Fibroblast of skin of left quadriceps (primary cell): ENCODE results near the gene IL16.

Source experiments
- DNase-seq, 2 experiments: peaks; one replicate each; pipeline ENCODE4 v3.0.0-alpha.2; 2013; ENCODE audit warnings: low read depth in 2 of 2

IL16 gene

DNA sequence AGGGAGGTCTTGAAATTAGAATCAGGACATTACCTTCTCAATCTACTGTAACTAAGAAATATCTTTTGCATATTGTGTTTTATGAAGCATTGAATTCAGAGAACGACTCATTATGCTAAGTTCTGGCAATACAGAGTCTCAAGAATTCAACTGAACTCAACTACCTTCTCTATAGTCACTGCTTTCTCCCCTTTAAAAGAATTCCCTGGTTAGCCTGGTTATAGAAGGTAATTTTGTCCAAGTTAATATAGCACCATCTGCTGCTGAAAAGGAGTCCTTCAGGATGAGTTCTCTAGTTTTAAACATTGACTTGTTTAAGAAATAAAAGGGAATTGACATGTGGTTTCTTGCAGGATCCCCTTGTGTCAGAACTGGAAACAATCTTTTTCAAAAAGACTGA lies 60.2 kb downstream of the IL16 start:
- DNase-seq = no peak

- no peak for DNase-seq
These were observed 60.8 kb downstream of the IL16 start for GRCh38 chr15:81257435-81257834.

DNA sequence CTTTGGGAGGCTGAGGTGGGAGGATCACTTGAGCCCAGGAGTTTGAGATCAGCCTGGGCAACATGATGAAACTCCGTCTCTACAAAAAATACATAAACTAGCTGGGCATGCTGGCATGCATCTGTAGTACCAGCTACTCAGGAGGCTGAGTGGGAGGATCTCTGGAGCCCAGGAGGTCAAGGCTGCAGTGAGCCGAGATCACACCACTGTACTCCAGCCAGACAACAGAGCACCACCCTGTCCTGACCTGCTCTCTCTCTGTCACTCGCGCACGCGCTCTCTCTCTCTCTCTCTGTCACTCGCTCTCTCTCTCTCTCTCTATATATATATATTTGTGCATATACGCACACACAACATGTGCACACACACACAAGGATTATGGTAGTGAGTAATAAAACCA lies 61.8 kb downstream of the IL16 start:
- DNase-seq = no peak

GRCh38 chr15:81259760-81260298 lies 63.1 kb downstream of the IL16 start:
- no peak for DNase-seq

DNA sequence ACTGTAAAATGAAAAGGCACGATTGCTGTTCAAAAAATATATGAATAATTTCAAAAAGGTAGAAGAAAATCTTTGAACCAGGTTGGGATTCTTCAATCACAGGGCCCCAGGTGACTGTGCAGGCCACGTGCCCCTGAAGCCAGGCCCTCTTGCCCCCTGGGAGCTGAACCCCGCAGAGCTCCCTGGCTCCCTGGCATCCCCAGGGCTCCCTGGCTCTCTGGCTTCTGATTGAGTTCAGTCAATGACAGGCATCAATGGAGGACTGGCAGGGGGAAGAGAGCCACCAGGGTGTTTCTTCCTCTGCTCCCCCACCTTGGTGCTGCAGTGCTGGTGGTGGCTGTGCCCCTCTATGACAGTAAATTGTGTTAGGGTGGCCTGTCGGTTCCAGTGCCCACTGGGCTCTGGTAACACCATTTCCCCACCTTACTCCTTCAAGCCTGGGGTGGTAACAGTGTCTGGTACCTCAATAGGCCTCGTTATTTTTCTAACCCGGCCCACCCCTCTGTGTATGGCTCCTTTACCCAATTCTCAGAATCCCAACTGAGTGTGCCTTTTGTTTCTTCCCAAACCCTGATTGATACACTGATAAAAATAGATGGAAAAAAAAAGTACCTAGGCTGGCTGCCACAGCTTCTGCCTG lies 64.6 kb downstream of the IL16 start:
- DNase-seq = no peak

GRCh38 chr15:81263477-81263876 lies 66.8 kb downstream of the IL16 start:
- DNase-seq = no peak

- DNase-seq = no peak
These were observed 67.6 kb downstream of the IL16 start for GRCh38 chr15:81264072-81264857.

DNA sequence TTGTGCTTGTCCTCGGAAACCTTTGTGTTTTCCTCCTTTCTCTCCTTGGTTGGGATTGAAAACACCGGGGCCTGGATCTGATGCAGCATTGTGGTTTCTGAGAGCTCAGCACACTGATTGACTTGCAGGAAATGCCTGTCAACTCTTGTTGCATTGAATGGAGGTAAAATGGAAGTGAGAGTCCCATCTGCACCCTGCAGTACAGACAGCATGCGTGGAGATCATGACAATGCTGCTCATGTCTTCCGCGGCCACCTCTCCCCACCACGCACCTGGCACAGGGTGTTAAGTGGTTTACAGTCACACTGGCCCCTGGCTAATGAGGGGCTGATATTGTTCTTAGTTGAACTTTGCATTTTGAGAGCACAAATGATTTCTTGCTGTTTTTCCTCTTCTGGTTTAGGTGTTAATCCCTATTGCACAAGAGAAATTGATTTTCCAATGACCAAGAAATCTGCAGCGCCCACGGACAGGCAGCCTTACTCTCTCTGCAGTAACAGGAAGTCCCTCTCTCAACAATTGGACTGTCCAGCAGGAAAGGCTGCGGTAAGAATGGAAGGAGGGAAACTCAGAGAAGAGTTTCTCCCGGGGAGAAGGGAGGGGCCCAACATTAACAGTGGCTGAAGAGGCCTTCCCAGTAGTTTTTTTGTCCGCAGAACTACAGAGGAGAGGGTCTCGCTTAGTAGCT lies 68.7 kb downstream of the IL16 start:
- DNase-seq = no peak

DNA sequence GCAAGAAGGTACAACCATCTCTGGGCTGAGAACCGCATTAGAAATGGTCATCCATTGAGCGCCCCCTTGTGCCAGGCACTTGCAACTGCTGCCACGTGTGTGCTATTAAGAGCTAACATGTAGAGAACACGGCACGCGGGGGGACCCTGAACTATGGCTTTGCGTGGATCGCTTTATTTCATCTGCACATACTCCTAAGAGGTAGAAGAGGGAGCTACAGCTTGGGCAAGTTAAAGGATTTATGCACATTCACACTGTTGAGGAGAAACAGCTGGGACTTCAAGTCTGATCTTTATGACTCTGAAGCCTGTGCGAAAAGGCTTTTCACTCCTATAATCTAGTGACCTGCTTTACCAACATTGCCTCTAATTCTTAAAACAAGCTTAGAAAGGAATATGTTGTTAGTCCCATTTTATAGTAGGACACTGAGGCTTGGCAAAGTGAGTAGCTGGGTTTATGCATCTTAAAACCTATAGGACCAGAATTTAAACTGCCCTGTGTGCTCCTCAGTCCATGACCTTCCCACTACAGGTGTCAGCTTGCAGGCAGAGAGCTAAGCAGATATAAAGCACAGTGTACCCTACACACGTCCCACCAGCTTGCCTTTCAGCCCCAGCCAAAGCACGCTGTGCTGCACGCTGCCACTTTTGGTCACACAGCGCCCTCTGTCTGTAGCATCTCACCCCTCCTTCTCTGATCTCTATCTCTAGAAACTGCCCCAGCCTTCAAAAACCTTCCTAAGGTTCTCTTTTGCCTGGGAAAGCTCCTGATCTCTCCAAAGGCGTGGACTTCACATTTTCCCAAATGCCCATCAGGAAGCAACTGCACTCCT lies 69.5 kb downstream of the IL16 start:
- DNase-seq = peak; percentile 55 to 59

- DNase-seq = no peak
These were observed 71.7 kb downstream of the IL16 start for GRCh38 chr15:81268340-81268739.

- DNase-seq = no peak
These were observed 72.4 kb downstream of the IL16 start for GRCh38 chr15:81268881-81269601.

DNA sequence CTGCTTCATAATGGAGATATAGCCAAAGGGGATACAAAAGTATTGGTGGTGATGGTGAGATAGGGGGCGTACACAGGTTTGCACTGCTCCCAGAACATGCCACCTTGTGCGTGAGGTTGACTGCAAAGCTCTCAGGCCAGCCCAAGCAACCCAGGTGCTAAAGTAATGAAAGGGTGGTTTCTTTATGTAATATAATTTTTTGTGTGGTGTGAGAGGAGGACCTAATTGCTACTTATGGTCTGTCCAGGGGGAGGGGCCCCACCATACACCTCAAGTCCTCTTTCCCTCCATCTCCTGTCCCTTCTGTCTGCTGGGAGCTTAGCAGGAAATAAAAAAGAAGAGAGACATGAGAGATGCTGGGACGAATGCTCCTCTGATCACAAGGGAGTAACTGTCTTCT lies 73.5 kb downstream of the IL16 start:
- DNase-seq = no peak

- peak; percentile 58 to 59 for DNase-seq
These were observed 74.3 kb downstream of the IL16 start for GRCh38 chr15:81270781-81271491.

DNA sequence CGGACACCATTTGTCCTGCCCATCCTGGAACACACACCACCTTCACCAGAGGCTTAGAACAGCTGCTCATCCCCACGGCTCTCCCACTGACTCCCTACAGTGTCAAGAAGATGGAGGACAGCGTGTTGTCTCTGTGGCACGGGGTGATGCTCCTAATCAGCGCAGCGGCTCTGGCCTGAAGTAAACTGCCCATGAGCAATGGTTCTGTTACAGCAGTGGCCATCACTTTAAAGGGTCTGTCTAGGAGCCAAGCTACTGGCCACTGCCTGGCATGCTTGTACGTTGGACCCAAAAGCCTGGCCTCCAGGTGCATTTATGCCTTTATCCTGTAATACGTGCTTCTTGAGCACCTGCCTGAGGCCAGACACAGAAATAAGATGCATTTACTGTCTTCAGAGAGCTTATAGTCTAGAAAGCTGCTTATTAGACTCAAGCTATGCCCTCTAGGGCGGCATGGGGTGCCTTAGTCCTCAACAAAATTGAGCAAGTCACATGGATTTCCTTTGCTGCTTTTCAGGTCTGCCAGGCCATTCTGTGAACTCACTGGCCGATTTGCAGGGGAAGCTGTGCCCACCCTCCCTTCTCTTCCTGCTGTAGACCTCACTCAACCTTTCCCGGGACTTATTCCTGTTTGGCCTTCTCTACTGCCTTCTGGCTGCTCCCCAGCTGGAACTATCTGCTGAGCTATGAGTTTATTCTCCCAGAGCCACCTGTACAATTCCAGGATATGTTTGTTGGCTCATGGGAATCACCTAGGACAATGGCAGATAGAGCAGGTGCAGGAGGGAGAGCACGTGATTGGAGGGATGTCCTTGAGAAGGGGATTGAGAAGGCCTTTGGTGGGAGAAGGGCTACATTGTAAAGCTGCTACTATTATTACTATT lies 75.3 kb downstream of the IL16 start:
- DNase-seq = no peak

- DNase-seq = no peak
These were observed 76.5 kb downstream of the IL16 start for GRCh38 chr15:81273200-81273599.

DNA sequence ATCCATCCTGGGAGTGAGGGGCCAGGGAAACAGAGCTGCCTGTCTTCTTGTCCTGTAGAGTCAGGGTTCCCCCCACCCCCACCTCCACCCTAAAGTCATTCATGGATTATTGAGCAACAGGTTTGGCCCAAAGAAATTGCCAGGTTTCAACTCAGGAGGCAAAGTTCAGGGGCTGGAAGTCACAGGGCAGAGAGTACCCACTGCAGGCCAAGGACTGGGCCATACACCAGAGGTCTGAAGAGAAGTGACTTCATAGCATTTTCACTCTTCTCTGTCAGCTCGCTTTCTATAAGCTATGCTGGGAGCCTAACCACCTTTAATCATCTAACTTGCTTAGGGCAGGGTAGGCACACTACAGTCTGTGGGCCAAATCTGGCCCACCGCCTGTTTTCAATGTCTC lies 77.2 kb downstream of the IL16 start:
- DNase-seq = no peak

- no peak for DNase-seq
These were observed 77.6 kb downstream of the IL16 start for GRCh38 chr15:81274255-81274654.

GRCh38 chr15:81274931-81275707 lies 78.4 kb downstream of the IL16 start:
- DNase-seq = peak; percentile 74 to 79
